Measurements from ENCODE around the gene PRDM16. TPM values are rescaled to one million over a fixed set of nuclear protein-coding genes. Genes with fewer than 3 reads are reported as not detected.

The PRDM16 gene
- total RNA-seq, 1 donor from 2014 or later: 0.43 TPM

- no peak overlapping the region for H3K27ac Mint-ChIP-seq (ENCODE audit: unreplicated experiment)
- FAIRE-seq (no peak), DNase-seq (ENCODE audit: low read depth) (no peak)
- peaks cover 3% of the 10 kb centered on the region for H3K36me3 Mint-ChIP-seq (ENCODE audit: low read depth, unreplicated experiment)
- no peaks in the 10 kb centered on the region for H3K9me3 ChIP-seq (ENCODE audit: insufficient read depth, low read depth, low read length)
- H3K9me3 Mint-ChIP-seq (ENCODE audit: unreplicated experiment): no peaks in the 10 kb centered on the region
- peaks cover 46% of the 10 kb centered on the region for H3K27me3 Mint-ChIP-seq (ENCODE audit: low read depth, unreplicated experiment)
- H3K36me3 ChIP-seq (ENCODE audit: insufficient read depth, low read length): no peaks in the 10 kb centered on the region
- no peak overlapping the region for H3K9ac ChIP-seq (ENCODE audit: low read length)
- no peak overlapping the region for H2AFZ ChIP-seq (ENCODE audit: low read depth, low read length)
- TF ChIP-seq EZH2 (IDR thresholded peaks at IDR 0.05; ENCODE audit: insufficient read depth, low read length) (no peak), CTCF (IDR thresholded peaks at IDR 0.05; ENCODE audit: insufficient read depth, low read depth, low read length) (no peak)
- H3K4me2 ChIP-seq (ENCODE audit: low read length): no peak overlapping the region
- no peak overlapping the region for H3K27ac ChIP-seq (ENCODE audit: low read depth, low read length)
- peaks cover 6% of the 10 kb centered on the region for H3K27me3 ChIP-seq (ENCODE audit: insufficient read depth, low read length)
- H3K4me3 Mint-ChIP-seq (ENCODE audit: unreplicated experiment): no peak overlapping the region
- no peak overlapping the region for H3K4me3 ChIP-seq (ENCODE audit: insufficient read depth, low read depth, low read length)
- peaks cover 3% of the 10 kb centered on the region for H3K4me1 Mint-ChIP-seq (ENCODE audit: low read depth, unreplicated experiment)
- H4K20me1 ChIP-seq (ENCODE audit: insufficient read depth, low read length): peaks cover 42% of the 10 kb centered on the region
- H3K4me1 ChIP-seq (ENCODE audit: insufficient read depth, low read length): peaks cover 14% of the 10 kb centered on the region
- H3K79me2 ChIP-seq (ENCODE audit: insufficient read depth, low read length): peaks cover 6% of the 10 kb centered on the region
Observed at GRCh38 chr1:3136532-3136931, 67.5 kb downstream of the PRDM16 start.

- no peak for FAIRE-seq
- no peak overlapping the region for H3K27ac ChIP-seq (ENCODE audit: low read depth, low read length)
- H3K36me3 ChIP-seq (ENCODE audit: insufficient read depth, low read length): no peaks in the 10 kb centered on the region
- H3K4me3 ChIP-seq (ENCODE audit: insufficient read depth, low read depth, low read length): no peak overlapping the region
- H2AFZ ChIP-seq (ENCODE audit: low read depth, low read length): no peak overlapping the region
- H4K20me1 ChIP-seq (ENCODE audit: insufficient read depth, low read length): peaks cover 37% of the 10 kb centered on the region
- H3K27ac Mint-ChIP-seq (ENCODE audit: unreplicated experiment): no peak overlapping the region
- no peak overlapping the region for H3K4me2 ChIP-seq (ENCODE audit: low read length)
- H3K4me3 Mint-ChIP-seq (ENCODE audit: unreplicated experiment): no peak overlapping the region
- no peak for DNase-seq (ENCODE audit: low read depth)
- peaks cover 3% of the 10 kb centered on the region for H3K36me3 Mint-ChIP-seq (ENCODE audit: low read depth, unreplicated experiment)
- peaks cover 14% of the 10 kb centered on the region for H3K4me1 ChIP-seq (ENCODE audit: insufficient read depth, low read length)
- no peak for TF ChIP-seq EZH2 (IDR thresholded peaks at IDR 0.05; ENCODE audit: insufficient read depth, low read length)
- no peak for TF ChIP-seq CTCF (IDR thresholded peaks at IDR 0.05; ENCODE audit: insufficient read depth, low read depth, low read length)
- no peaks in the 10 kb centered on the region for H3K9me3 Mint-ChIP-seq (ENCODE audit: unreplicated experiment)
- H3K9ac ChIP-seq (ENCODE audit: low read length): no peak overlapping the region
- peaks cover 2% of the 10 kb centered on the region for H3K79me2 ChIP-seq (ENCODE audit: insufficient read depth, low read length)
- peaks cover 3% of the 10 kb centered on the region for H3K4me1 Mint-ChIP-seq (ENCODE audit: low read depth, unreplicated experiment)
- peaks cover 6% of the 10 kb centered on the region for H3K27me3 ChIP-seq (ENCODE audit: insufficient read depth, low read length)
- no peaks in the 10 kb centered on the region for H3K9me3 ChIP-seq (ENCODE audit: insufficient read depth, low read depth, low read length)
- H3K27me3 Mint-ChIP-seq (ENCODE audit: low read depth, unreplicated experiment): peaks cover 50% of the 10 kb centered on the region
Observed at GRCh38 chr1:3137111-3138100, 68.4 kb downstream of the PRDM16 start.

All from astrocyte (in vitro differentiated cells and primary cell).